Brain microvascular endothelial cell (primary cell): ENCODE results near the gene CHRNA4.

Source experiments
- DNase-seq: peaks from one replicate; pipeline ENCODE4 v3.0.0-alpha.2; 2020
- H3K27ac ChIP-seq: fragments of 250-450 bp; sonication (Bioruptor Pico); 2 replicates; pipeline ENCODE4 v1.5.1; 2020; ENCODE audit warnings: mild to moderate bottlenecking, moderate library complexity
- H3K27me3 ChIP-seq: fragments of 250-450 bp; sonication (Bioruptor Pico); replicated peaks from 2 replicates; pipeline ENCODE4 v1.5.1; 2020; ENCODE audit warnings: mild to moderate bottlenecking
- H3K36me3 ChIP-seq: fragments of 250-450 bp; sonication (Bioruptor Pico); replicated peaks from 2 replicates; pipeline ENCODE4 v1.5.1; 2020; ENCODE audit warnings: mild to moderate bottlenecking
- H3K4me3 ChIP-seq: 2 replicates; pipeline ENCODE4 v1.5.1; 2011; ENCODE audit warnings: low read depth, mild to moderate bottlenecking, control low read depth, low read length, moderate library complexity
- CTCF ChIP-seq: IDR thresholded peaks from 2 replicates; pipeline ENCODE4 v1.5.1; 2011; ENCODE audit warnings: low read depth, mild to moderate bottlenecking, moderate library complexity, low read length, control low read depth, inconsistent platforms; ENCODE audit errors: missing control alignments
- in situ Hi-C: cut with HindIII; loops from 2 replicates; pipeline ENCODE4 v1.10.0; 2017; ENCODE audit warnings: low sequenced_read_pairs, low pct_ligation_motif_present

Gene CHRNA4

GRCh38 chr20:63360850-63361518 lies at the start of gene CHRNA4:
Gene CHRNA4, minus strand, starts transcription at chr20:63361349. Its CDS starts 184 bp downstream, at chr20:63361165.
- in situ Hi-C loops: no loop called here
- no peak for TF ChIP-seq CTCF
- peaks cover 19% of the 10 kb centered on the region for H3K27me3 ChIP-seq
- DNase-seq: no peak
- H3K4me3 ChIP-seq: no peak within 1 kb of the TSS
- no peaks in the 10 kb centered on the region for H3K36me3 ChIP-seq
- H3K27ac ChIP-seq: no peak within 1 kb of the TSS

GRCh38 chr20:63409834-63410435 lies 48.8 kb upstream of the CHRNA4 start:
- no peak overlapping the region for H3K27ac ChIP-seq
- no peaks in the 10 kb centered on the region for H3K36me3 ChIP-seq
- TF ChIP-seq CTCF: no peak
- in situ Hi-C loops: no loop called here
- no peak for DNase-seq
- no peak overlapping the region for H3K4me3 ChIP-seq
- peaks cover 4% of the 10 kb centered on the region for H3K27me3 ChIP-seq

GRCh38 chr20:63409066-63409833 lies 48.1 kb upstream of the CHRNA4 start:
- Histone ChIP-seq H3K4me3 (no peak overlapping the region), H3K36me3 (no peaks in the 10 kb centered on the region), H3K27ac (no peak overlapping the region), H3K27me3 (peaks cover 4% of the 10 kb centered on the region)
- in situ Hi-C loops: no loop called here
- DNase-seq: no peak
- TF ChIP-seq CTCF: no peak

GRCh38 chr20:63408684-63409046 lies 47.5 kb upstream of the CHRNA4 start:
- TF ChIP-seq CTCF: no peak

GRCh38 chr20:63407928-63408683 lies 47.0 kb upstream of the CHRNA4 start:
- in situ Hi-C loops: no loop called here
- Histone ChIP-seq H3K4me3 (no peak overlapping the region), H3K27ac (no peak overlapping the region), H3K27me3 (peaks cover 4% of the 10 kb centered on the region), H3K36me3 (no peaks in the 10 kb centered on the region)
- no peak for DNase-seq
- no peak for TF ChIP-seq CTCF

More at GRCh38 chr20:63408684-63409046, 47.5 kb upstream of the CHRNA4 start:
- peaks cover 4% of the 10 kb centered on the region for H3K27me3 ChIP-seq
- DNase-seq: no peak
- no peak overlapping the region for H3K27ac ChIP-seq
- no peaks in the 10 kb centered on the region for H3K36me3 ChIP-seq
- no peak overlapping the region for H3K4me3 ChIP-seq
- in situ Hi-C loops: no loop called here
